Measurements from ENCODE around the gene PPP4R4.

DNA sequence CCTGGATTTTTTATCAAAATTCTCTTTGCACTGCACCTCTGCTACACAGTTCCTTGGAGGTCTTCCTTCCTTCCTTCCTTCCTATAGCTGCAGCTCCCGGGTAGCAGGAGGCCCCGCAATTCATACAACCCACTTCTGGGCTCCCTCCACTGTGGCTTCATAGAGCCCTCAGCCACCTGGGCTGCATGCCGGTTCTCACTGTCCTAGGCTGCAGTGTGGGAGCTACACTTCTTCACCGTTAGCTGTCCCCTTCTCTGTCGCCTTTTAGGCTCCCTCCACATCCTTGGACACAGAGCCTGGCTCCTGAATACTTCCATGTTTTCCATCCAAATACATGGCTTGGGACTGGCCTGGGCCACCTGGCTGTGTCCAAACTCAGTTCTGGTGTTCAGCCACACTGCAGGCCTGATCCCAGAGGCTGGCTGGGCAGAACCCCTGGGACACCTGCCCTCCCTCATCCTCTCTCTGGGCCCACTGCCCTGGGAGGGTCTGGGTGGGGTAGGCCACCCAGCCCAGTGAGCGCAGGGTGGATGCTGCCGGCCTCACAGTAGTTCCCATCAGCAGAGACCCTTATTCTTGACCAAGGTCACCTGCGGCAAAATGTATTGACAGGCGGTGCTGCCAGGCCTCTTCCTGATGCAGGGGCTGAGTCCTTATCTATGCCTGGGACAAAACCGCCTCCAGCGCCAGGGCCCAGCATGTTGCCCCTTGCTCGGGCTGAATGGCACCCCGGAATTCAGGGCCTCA, 117.2 kb downstream of the PPP4R4 start:
- TF ChIP-seq, protein P1, sequence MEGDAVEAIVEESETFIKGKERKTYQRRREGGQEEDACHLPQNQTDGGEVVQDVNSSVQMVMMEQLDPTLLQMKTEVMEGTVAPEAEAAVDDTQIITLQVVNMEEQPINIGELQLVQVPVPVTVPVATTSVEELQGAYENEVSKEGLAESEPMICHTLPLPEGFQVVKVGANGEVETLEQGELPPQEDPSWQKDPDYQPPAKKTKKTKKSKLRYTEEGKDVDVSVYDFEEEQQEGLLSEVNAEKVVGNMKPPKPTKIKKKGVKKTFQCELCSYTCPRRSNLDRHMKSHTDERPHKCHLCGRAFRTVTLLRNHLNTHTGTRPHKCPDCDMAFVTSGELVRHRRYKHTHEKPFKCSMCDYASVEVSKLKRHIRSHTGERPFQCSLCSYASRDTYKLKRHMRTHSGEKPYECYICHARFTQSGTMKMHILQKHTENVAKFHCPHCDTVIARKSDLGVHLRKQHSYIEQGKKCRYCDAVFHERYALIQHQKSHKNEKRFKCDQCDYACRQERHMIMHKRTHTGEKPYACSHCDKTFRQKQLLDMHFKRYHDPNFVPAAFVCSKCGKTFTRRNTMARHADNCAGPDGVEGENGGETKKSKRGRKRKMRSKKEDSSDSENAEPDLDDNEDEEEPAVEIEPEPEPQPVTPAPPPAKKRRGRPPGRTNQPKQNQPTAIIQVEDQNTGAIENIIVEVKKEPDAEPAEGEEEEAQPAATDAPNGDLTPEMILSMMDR (IDR thresholded peaks at IDR 0.05; ENCODE audit: insufficient read depth, low read length): no peak
- no peak for TF ChIP-seq POLR2AphosphoS5 (IDR thresholded peaks at IDR 0.05; ENCODE audit: low read depth)

All from HL-60 (cell line).